Stomach (tissue), 4 donors: Measurements from ENCODE around the gene NOXO1.

Source experiments
- CTCF ChIP-seq, 7 experiments: fragments of 450-650 bp in 4 of 7; fragments of 200-600 bp in 3 of 7; sonication (generic) in 3 of 7; IDR thresholded peaks; one replicate each; pipeline ENCODE4 v1.5.1; 2016 to 2019; ENCODE audit warnings: antibody characterized with exemption in 7 of 7, control low read depth in 2 of 7, mild to moderate bottlenecking in 1 of 7
- POLR2A ChIP-seq, 4 donors: fragments of 450-650 bp; IDR thresholded peaks; one replicate each; pipeline ENCODE4 v1.6.1; 2016; ENCODE audit warnings: antibody characterized with exemption in 4 of 4, control low read depth in 2 of 4, mild to moderate bottlenecking in 1 of 4, moderate library complexity in 1 of 4

GRCh38 chr16:1950047-1950446, 31.2 kb downstream of the NOXO1 start:
- TF ChIP-seq CTCF (IDR thresholded peaks at IDR 0.05) (no peak), POLR2A (IDR thresholded peaks at IDR 0.05) (no peak)
